Measurements from ENCODE around the gene TNFSF15. TPM values are rescaled to one million over a fixed set of nuclear protein-coding genes. Genes with fewer than 3 reads are reported as not detected.

TNFSF15 gene
- total RNA-seq, 1 experiment from 2014 or later: not detected

- H2BK5ac ChIP-seq (ENCODE audit: insufficient read length, low read length): no peak overlapping the region
- Mint-ChIP-seq H3K27ac (no peak overlapping the region), H3K9me3 (peaks cover 0 to 6% of the 10 kb centered on the region in 2 experiments; a peak in 1 of 5 replicates), H3K36me3 (ENCODE audit: insufficient read depth in 1 of 3, low read depth in 3 of 3) (no peaks in the 10 kb centered on the region), H3K4me3 (no peak overlapping the region), H3K27me3 (ENCODE audit: low read depth) (peaks cover 66% of the 10 kb centered on the region), H3K4me1 (no peaks in the 10 kb centered on the region)
- no peak overlapping the region for H2BK15ac ChIP-seq (ENCODE audit: low read depth, low read length)
- no peak overlapping the region for H3K4me2 ChIP-seq (ENCODE audit: insufficient read depth, insufficient read length, low read length)
- H3K14ac ChIP-seq (ENCODE audit: insufficient read depth, low read length): no peak overlapping the region
- H2BK12ac ChIP-seq (ENCODE audit: insufficient read length, low read depth, low read length): no peak overlapping the region
- DNase-seq: no peak
- H3K27me3 ChIP-seq (ENCODE audit: insufficient read depth, low read length): no peaks in the 10 kb centered on the region; the same call in none of the 2 replicates
- no peak overlapping the region for H3K23ac ChIP-seq (ENCODE audit: insufficient read length, low read depth, low read length)
- no peak overlapping the region for H3K4ac ChIP-seq (ENCODE audit: low read depth, low read length)
- no CpG with 5 or more reads among the region's 2 CpGs for WGBS (ENCODE audit: extremely low coverage, insufficient read length, low lambda C conversion rate)
- H2AK5ac ChIP-seq (ENCODE audit: insufficient read length, low read length): no peak overlapping the region
- no peak overlapping the region for H4K8ac ChIP-seq (replicated peaks; ENCODE audit: insufficient read length, low read depth, low read length)
- H3K4me1 ChIP-seq (ENCODE audit: insufficient read depth, low read length): no peaks in the 10 kb centered on the region
- no peak overlapping the region for H3K18ac ChIP-seq (ENCODE audit: insufficient read length, low read depth, low read length)
- TF ChIP-seq CTCF (conservative IDR thresholded peaks at IDR 0.05): no peak
- no peak overlapping the region for H3K56ac ChIP-seq (ENCODE audit: insufficient read length, low read depth, low read length)
- H3K9me3 ChIP-seq (ENCODE audit: control insufficient read depth, low read depth, low read length): no peaks in the 10 kb centered on the region
- no peaks in the 10 kb centered on the region for H3K79me1 ChIP-seq (ENCODE audit: insufficient read depth, low read depth, low read length, poor library complexity, severe bottlenecking)
- H4K20me1 ChIP-seq (ENCODE audit: control insufficient read depth, insufficient read depth, insufficient read length): no peaks in the 10 kb centered on the region
- H3K9ac ChIP-seq (ENCODE audit: extremely low read depth, insufficient read length, low read length): no peak overlapping the region
- H3T11ph ChIP-seq (ENCODE audit: low read length): no peak overlapping the region
- no peak overlapping the region for H4K5ac ChIP-seq (ENCODE audit: insufficient read length, low read depth, low read length)
- no peak overlapping the region for H4K91ac ChIP-seq (ENCODE audit: insufficient read length, low read depth, low read length)
- no peaks in the 10 kb centered on the region for H3K79me2 ChIP-seq (ENCODE audit: insufficient read depth, low read length)
- no peaks in the 10 kb centered on the region for H3K23me2 ChIP-seq (ENCODE audit: insufficient read length, low read depth, low read length, poor library complexity, severe bottlenecking)
- no peak overlapping the region for H2BK120ac ChIP-seq (ENCODE audit: low read depth, low read length, poor library complexity, severe bottlenecking)
- H2AFZ ChIP-seq (ENCODE audit: low read length): no peak overlapping the region
- no peak overlapping the region for H3K27ac ChIP-seq (ENCODE audit: insufficient read length, low read depth, low read length)
- no peak overlapping the region for H2BK20ac ChIP-seq (ENCODE audit: low read depth, low read length, poor library complexity, severe bottlenecking)
These were observed 21.9 kb upstream of the TNFSF15 start for GRCh38 chr9:114827641-114828302.
